ENCODE data around the gene ZIM2.

- peak; percentile 81 for TF ChIP-seq CTCF (IDR thresholded peaks at IDR 0.05)
- no peak for TF ChIP-seq ZFX (IDR thresholded peaks at IDR 0.05; ENCODE audit: borderline replicate concordance)
Observed at GRCh38 chr19:56725829-56726424, 114.6 kb downstream of the ZIM2 start.

All from 22Rv1 (cell line).